NB4 (cell line): Measurements from ENCODE around the gene DLK1.

Source experiments
- DNase-seq: peaks from one replicate; pipeline ENCODE4 v3.0.0; 2010; ENCODE audit warnings: low read depth
- H3K4me3 ChIP-seq: one replicate; pipeline ENCODE4 v1.5.1; 2011; ENCODE audit warnings: mild to moderate bottlenecking, low read depth, low read length, moderate library complexity
- MYC ChIP-seq: IDR thresholded peaks from 2 replicates; pipeline ENCODE4 v1.6.1; 2011; ENCODE audit warnings: low read depth, low read length
- POLR2A ChIP-seq: IDR thresholded peaks from 2 replicates; pipeline ENCODE4 v1.6.1; 2011; ENCODE audit warnings: mild to moderate bottlenecking; ENCODE audit not compliant: insufficient read length; ENCODE audit errors: extremely low read depth
- TF ChIP-seq, protein P1 (sequence below): IDR thresholded peaks from 2 replicates; pipeline ENCODE4 v1.6.1; 2011; ENCODE audit warnings: low read depth, low read length
- TF ChIP-seq, protein P2 (sequence below): IDR thresholded peaks from one replicate; pipeline ENCODE4 v1.5.1; 2012; ENCODE audit warnings: low read depth, low read length

The DLK1 gene

DNA sequence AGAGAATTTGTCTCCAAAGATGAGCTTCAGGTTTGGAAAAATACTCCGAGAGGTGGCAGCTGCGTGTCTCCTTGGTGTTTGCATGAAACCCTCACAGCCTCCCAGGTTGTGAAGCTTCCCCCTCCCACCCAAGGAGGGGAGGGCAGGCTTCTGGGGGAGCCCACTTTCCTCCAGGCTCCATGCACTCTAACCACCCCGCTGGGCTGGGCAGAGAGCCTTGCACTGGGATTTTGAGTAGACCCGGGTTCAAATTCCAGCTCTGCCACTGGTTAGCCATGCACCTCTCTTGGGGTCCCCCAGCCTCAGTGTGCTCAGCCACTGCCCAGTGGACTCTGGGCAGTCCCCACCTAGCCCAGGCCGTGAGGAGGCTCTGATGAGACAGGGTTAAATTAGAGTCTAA is 4.3 kb upstream of the DLK1 start:
- H3K4me3 ChIP-seq, result no peak overlapping the region
- TF ChIP-seq POLR2A, result no peak
- DNase-seq, result no peak

DNA sequence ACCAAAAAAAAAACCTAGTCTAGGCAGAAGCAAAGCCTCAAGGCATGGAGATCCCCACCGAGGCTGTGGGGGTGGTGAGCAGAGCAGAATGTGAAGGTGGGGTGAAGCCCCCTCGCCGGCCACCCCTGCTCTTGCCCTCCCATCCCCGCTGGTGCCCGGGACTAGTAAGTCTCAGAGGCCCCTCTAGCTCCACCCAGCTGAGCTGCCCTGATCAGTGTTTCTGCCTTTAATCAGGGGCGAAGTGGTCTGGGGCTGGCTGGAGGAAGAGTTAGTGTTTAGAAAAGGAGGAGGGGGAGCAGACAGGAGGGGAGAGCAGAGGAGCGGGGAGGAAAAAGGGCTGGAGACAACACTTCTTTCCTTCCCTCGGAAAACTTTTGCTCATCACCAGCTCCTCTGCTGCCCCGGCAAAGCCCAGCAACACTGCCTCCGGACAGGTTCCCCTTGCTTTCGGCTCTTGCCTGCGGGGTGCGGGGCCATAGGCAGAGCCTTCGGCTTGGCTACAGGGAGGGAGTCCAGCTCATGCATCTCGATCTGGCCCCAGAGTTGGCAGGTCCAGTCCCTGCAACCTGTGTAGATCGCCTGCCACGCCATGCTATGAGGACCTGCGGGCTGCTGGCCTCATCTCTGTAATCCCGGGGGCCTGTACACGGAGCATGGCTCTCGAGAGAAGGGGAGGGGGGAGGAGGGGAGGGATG is 3.4 kb upstream of the DLK1 start:
- TF ChIP-seq, protein P1, sequence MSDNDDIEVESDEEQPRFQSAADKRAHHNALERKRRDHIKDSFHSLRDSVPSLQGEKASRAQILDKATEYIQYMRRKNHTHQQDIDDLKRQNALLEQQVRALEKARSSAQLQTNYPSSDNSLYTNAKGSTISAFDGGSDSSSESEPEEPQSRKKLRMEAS, result no peak
- TF ChIP-seq POLR2A, result no peak
- no peak for TF ChIP-seq MYC
- TF ChIP-seq, protein P2, sequence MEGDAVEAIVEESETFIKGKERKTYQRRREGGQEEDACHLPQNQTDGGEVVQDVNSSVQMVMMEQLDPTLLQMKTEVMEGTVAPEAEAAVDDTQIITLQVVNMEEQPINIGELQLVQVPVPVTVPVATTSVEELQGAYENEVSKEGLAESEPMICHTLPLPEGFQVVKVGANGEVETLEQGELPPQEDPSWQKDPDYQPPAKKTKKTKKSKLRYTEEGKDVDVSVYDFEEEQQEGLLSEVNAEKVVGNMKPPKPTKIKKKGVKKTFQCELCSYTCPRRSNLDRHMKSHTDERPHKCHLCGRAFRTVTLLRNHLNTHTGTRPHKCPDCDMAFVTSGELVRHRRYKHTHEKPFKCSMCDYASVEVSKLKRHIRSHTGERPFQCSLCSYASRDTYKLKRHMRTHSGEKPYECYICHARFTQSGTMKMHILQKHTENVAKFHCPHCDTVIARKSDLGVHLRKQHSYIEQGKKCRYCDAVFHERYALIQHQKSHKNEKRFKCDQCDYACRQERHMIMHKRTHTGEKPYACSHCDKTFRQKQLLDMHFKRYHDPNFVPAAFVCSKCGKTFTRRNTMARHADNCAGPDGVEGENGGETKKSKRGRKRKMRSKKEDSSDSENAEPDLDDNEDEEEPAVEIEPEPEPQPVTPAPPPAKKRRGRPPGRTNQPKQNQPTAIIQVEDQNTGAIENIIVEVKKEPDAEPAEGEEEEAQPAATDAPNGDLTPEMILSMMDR, result no peak
- DNase-seq, result no peak
- H3K4me3 ChIP-seq, result no peak overlapping the region

DNA sequence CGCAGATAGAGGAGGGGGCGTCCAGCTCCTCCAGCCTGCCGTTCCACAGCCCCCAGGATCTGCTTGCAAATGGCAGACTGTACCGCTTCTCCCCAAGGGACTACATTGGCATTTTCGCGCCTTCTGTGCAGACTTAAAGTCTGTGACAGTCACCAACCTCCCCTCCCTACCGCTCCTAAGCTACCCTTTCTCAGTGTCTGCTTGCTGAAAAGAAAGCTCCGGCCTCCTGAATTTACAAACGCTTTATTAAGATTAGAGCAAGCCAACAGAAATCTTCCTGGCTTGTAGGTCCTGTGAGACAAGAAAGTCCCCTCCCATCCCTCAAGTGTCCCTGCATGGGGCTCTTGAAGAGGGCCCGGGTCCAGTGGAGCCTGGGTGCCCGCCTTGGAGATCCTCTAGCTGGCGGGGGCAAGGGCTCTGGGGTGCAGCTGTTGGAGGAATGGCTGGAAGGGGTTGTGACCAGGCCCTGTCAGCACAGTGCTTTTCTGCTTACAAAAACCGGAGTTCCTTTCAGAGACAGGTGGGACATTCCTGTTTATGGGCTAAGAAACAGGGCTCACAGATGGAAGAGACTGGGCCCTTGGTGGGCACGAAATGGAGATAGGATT is 2.8 kb upstream of the DLK1 start:
- TF ChIP-seq POLR2A, result no peak
- TF ChIP-seq, protein P2, result no peak
- TF ChIP-seq, protein P1, result no peak
- TF ChIP-seq MYC, result no peak
- DNase-seq, result no peak
- no peak overlapping the region for H3K4me3 ChIP-seq

DNA sequence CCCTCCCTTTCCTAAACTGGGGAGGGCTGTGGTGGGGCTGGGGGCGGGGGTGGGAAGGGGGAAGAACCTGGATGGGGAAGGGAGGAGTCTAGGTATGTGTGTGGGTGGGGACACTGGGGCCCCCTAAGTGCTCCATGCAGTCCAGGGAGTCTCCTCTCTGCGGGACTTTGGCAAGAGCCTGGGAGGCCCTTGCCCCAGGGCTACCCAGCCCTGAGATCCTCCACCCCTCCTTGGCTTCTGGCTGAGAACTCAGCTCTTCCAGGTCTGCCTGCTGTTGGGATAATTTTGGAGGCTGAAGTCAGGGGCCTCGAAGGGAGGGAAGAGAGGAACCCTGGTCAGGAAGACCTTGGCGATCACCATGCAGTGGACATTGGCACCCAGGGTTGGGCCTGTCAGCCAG is 2.2 kb upstream of the DLK1 start:
- TF ChIP-seq POLR2A (no peak), MYC (no peak)
- TF ChIP-seq, protein P1, result no peak
- TF ChIP-seq, protein P2, result no peak
- H3K4me3 ChIP-seq, result no peak overlapping the region
- DNase-seq, result no peak

DNA sequence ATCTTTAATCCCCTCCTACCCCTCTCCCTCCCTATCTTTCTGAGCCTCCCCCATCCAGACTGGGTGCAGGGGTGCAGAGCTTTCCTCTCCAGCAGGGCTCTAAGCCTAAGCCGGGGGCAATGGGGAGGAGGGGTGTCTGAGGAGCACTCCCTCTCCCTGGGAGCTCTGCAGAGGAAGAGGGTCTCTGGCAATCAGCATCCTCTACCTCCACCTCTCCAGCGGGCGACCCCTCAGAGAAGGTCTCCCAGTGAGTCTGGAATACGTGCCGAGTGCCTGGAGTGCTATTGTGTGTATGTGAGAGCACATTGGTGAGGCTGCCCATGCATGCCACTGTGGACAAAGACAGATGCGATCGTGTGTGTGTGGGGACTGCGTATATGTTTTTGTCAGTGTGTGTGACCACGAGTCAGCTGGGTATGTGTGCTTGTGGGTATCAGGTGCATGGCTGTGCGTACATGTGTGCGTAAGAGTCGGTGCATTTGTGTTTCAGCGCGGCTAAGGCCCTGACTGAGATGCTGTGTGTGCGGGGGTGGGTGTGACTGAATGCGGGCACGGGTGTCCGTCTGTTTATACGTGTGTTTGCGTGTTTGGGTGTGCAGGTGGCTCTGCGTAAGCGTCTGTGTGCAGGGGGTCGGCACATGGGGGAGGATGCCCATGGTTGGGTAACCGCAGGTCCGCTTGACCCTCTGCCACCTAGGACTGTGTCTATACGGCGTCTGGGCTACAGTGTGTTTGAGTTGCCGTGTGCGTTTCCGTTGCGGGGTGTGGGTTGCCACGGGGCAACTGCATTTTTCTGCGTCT is 905 bp upstream of the DLK1 start:
- no peak for DNase-seq
- no peak overlapping the region for H3K4me3 ChIP-seq
- no peak for TF ChIP-seq POLR2A
- TF ChIP-seq, protein P2, result no peak
- no peak for TF ChIP-seq MYC
- TF ChIP-seq, protein P1, result no peak
